Measurements from ENCODE around the gene C9orf78.
"Not testable (repeated sequence)": the region's sequence is repeated elsewhere in the genome, so short reads cannot be mapped to it uniquely, and the experiment has no call there.

Gene C9orf78

DNA sequence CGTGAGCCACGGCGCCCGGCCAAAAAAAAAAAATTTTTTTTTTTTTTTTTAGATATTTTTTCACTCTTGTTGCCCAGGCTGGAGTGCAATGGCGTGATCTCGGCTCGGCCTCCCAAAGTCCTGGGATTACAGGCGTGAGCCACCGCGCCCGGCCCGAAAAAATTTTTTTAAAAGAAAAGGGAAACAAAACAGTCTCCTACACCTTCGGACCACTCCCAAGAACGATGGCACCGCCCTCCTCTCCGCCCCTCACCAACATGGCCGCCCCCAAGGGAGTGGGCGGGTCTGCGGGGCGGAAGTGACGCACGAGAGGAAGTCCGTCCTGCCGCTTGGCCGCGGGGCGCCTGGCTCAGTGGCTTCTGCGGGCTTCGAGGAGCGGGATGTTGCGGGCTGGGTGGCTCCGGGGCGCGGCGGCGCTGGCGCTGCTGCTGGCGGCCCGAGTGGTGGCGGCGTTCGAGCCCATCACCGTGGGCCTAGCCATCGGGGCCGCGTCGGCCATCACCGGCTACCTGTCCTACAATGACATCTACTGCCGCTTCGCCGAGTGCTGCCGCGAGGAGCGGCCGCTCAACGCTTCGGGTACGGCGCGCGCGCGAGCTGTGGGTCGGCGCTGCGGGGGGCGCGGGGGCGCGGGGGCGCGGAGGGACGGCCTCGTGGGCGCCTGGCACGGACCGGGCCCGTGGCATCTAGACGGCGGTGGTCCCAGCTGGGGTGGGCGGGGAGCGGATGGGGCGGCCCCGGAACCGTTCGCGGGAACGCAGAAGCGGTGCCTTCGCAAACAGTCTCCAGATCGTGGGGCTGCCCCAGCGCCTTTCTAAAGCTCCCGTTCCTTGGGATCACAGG, 32.0 kb downstream of the C9orf78 start, which contains the start of gene TOR1B:
Gene TOR1B, plus strand, starts transcription at position 352 of the 843 bp plus-strand sequence. Its CDS starts 29 bp downstream, at position 381.
- Histone ChIP-seq H3K9me3 (ENCODE audit: control insufficient read depth, insufficient read depth, low read depth, low read length) (no peaks in the 10 kb centered on the region), H3K36me3 (ENCODE audit: control insufficient read depth, insufficient read depth, low read length) (peaks cover 15% of the 10 kb centered on the region), H3K4me1 (ENCODE audit: control insufficient read depth, insufficient read depth, low read length) (peaks cover 5% of the 10 kb centered on the region; the same call in 1 of the 2 replicates), H3K4me3 (ENCODE audit: low read depth, low read length) (peak within 1 kb of the TSS; percentile 94), H3K27me3 (ENCODE audit: control insufficient read depth, insufficient read depth, low read length) (no peaks in the 10 kb centered on the region), H3K9ac (ENCODE audit: low read length) (peak within 1 kb of the TSS; percentile 68), H3K27ac (ENCODE audit: low read depth, low read length) (no peak within 1 kb of the TSS)

DNA sequence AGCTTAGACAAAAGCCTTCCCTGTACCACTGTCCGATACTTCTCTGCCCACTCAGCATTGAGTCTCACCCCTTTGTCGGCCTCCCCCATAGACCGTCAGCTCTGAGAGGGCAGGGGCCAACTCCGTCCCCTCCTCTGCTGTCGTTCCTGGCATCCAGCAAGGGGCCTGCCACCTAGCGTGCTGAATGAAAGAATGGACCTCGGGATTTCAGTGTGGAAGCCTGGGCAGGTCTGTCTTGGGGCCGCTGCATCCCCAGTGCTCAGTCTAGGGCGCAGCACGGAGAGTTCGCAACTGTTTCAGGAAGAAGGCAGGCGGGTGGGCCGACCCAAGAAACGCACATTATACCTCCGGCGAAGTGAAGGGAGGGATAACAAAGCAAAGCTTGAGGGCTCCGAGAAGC, 33.6 kb downstream of the C9orf78 start:
- no peak overlapping the region for H3K9ac ChIP-seq (ENCODE audit: low read length)
- H3K36me3 ChIP-seq (ENCODE audit: control insufficient read depth, insufficient read depth, low read length): peaks cover 5% of the 10 kb centered on the region
- H3K27me3 ChIP-seq (ENCODE audit: control insufficient read depth, insufficient read depth, low read length): no peaks in the 10 kb centered on the region
- no peak overlapping the region for H3K4me3 ChIP-seq (ENCODE audit: low read depth, low read length)
- no peak overlapping the region for H3K27ac ChIP-seq (ENCODE audit: low read depth, low read length)
- H3K9me3 ChIP-seq (ENCODE audit: control insufficient read depth, insufficient read depth, low read depth, low read length): no peaks in the 10 kb centered on the region
- peaks cover 5% of the 10 kb centered on the region; the same call in 1 of the 2 replicates for H3K4me1 ChIP-seq (ENCODE audit: control insufficient read depth, insufficient read depth, low read length)

DNA sequence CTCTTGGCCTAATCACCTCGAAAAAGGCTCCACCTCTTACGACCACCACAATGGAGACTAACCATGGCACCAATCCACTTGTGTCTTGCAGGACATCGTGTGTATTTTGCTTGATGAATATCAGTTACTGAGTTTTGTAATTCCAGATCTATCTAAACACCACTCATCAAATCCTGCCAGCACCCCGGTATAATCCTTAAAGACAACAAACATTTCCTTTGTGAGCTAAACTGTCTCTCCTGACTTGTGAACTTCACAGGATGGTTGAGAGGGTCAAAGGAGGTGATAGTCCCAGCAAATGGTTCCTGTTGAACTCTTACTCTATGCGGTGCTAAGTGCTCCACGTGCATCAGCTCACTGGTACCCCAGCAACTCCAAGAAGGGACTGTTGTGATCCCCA, 36.1 kb downstream of the C9orf78 start:
- Histone ChIP-seq H3K27ac (ENCODE audit: low read depth, low read length) (no peak overlapping the region), H3K9me3 (ENCODE audit: control insufficient read depth, insufficient read depth, low read depth, low read length) (no peaks in the 10 kb centered on the region), H3K9ac (ENCODE audit: low read length) (no peak overlapping the region), H3K4me1 (ENCODE audit: control insufficient read depth, insufficient read depth, low read length) (peaks cover 2% of the 10 kb centered on the region; the same call in 1 of the 2 replicates), H3K27me3 (ENCODE audit: control insufficient read depth, insufficient read depth, low read length) (peaks cover 7% of the 10 kb centered on the region; the same call in 1 of the 2 replicates), H3K4me3 (ENCODE audit: low read depth, low read length) (no peak overlapping the region), H3K36me3 (ENCODE audit: control insufficient read depth, insufficient read depth, low read length) (no peaks in the 10 kb centered on the region)

GRCh38 chr9:129796029-129796428, 39.0 kb downstream of the C9orf78 start:
- not testable (repeated sequence) for H3K27me3 ChIP-seq (ENCODE audit: control insufficient read depth, insufficient read depth, low read length); H3K4me3 ChIP-seq (ENCODE audit: low read depth, low read length); H3K9me3 ChIP-seq (ENCODE audit: control insufficient read depth, insufficient read depth, low read depth, low read length); H3K4me1 ChIP-seq (ENCODE audit: control insufficient read depth, insufficient read depth, low read length); H3K9ac ChIP-seq (ENCODE audit: low read length); H3K36me3 ChIP-seq (ENCODE audit: control insufficient read depth, insufficient read depth, low read length); H3K27ac ChIP-seq (ENCODE audit: low read depth, low read length)

GRCh38 chr9:129794549-129794948, 40.5 kb downstream of the C9orf78 start:
- H3K4me3 ChIP-seq (ENCODE audit: low read depth, low read length): no peak overlapping the region
- peaks cover 7% of the 10 kb centered on the region; the same call in 1 of the 2 replicates for H3K27me3 ChIP-seq (ENCODE audit: control insufficient read depth, insufficient read depth, low read length)
- H3K36me3 ChIP-seq (ENCODE audit: control insufficient read depth, insufficient read depth, low read length): no peaks in the 10 kb centered on the region
- H3K9me3 ChIP-seq (ENCODE audit: control insufficient read depth, insufficient read depth, low read depth, low read length): no peaks in the 10 kb centered on the region
- H3K4me1 ChIP-seq (ENCODE audit: control insufficient read depth, insufficient read depth, low read length): no peaks in the 10 kb centered on the region
- H3K27ac ChIP-seq (ENCODE audit: low read depth, low read length): no peak overlapping the region
- no peak overlapping the region for H3K9ac ChIP-seq (ENCODE audit: low read length)

DNA sequence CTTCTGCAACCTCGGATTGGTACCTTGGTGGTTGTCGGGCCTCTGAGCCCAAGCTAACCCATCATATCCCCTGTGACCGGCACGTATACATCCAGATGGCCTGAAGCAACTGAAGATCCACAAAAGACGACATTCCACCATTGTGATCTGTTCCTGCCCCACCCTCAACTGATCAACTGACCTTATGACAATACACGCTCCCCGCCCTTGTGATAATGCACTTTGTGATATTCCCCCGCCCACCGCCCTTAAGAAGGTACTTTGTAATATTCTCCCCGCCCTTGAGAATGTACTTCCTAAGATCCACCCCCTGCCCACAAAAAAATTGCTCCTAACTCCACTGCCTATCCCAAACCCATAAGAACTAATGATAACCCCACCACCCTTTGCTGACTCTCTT, 48.6 kb downstream of the C9orf78 start:
- H3K36me3 ChIP-seq (ENCODE audit: control insufficient read depth, insufficient read depth, low read length): no peaks in the 10 kb centered on the region
- no peaks in the 10 kb centered on the region; the same call in 1 of the 2 replicates for H3K27me3 ChIP-seq (ENCODE audit: control insufficient read depth, insufficient read depth, low read length)

DNA sequence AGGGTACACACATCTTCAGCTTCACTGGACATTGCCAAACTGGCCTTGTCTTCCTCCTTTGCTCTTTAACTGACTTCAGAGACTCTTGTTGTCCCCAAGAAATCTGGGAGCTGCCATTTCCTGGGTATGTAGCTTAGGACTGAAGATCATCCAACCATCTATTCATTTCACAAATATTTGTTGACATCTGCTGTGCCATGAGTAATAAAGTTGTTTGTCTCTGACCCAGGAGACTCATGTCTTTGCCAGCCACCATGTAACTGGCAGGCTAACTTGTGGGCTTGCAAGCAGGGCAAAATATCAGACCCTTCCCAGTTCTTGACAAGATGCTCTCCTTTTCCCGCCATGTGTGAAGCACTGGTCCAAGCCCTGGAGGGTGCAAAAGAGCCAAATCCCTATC, 49.2 kb downstream of the C9orf78 start:
- H3K9me3 ChIP-seq (ENCODE audit: control insufficient read depth, insufficient read depth, low read depth, low read length): no peaks in the 10 kb centered on the region
- H3K27ac ChIP-seq (ENCODE audit: low read depth, low read length): no peak overlapping the region
- no peaks in the 10 kb centered on the region for H3K36me3 ChIP-seq (ENCODE audit: control insufficient read depth, insufficient read depth, low read length)
- no peaks in the 10 kb centered on the region for H3K4me1 ChIP-seq (ENCODE audit: control insufficient read depth, insufficient read depth, low read length)
- no peaks in the 10 kb centered on the region; the same call in 1 of the 2 replicates for H3K27me3 ChIP-seq (ENCODE audit: control insufficient read depth, insufficient read depth, low read length)
- H3K4me3 ChIP-seq (ENCODE audit: low read depth, low read length): no peak overlapping the region
- H3K9ac ChIP-seq (ENCODE audit: low read length): no peak overlapping the region

More for the DNA sequence above, 48.6 kb downstream of the C9orf78 start:
- Histone ChIP-seq H3K27ac (ENCODE audit: low read depth, low read length) (no peak overlapping the region), H3K9ac (ENCODE audit: low read length) (no peak overlapping the region), H3K9me3 (ENCODE audit: control insufficient read depth, insufficient read depth, low read depth, low read length) (no peaks in the 10 kb centered on the region), H3K4me1 (ENCODE audit: control insufficient read depth, insufficient read depth, low read length) (no peaks in the 10 kb centered on the region), H3K4me3 (ENCODE audit: low read depth, low read length) (no peak overlapping the region)

DNA sequence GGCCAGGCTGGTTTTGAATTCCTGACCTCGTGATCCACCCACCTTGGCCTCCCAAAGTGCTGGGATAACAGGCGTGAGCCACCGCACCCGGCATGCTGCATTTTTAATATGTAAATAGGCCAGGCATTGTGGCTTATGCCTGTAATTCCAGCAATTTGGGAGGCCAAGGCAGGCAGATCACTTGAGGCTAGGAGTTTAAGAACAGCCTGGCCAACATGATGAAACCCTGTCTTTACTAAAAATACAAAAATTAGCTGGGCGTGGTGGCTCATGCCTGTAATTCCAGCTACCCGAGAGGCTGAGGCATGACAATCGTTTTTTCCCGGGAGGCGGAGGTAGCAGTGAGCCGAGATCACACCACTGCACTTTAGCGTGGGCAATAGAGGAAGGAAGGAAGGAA, 50.1 kb downstream of the C9orf78 start:
- not testable (repeated sequence) for H3K4me1 ChIP-seq (ENCODE audit: control insufficient read depth, insufficient read depth, low read length); H3K9me3 ChIP-seq (ENCODE audit: control insufficient read depth, insufficient read depth, low read depth, low read length); H3K9ac ChIP-seq (ENCODE audit: low read length); H3K36me3 ChIP-seq (ENCODE audit: control insufficient read depth, insufficient read depth, low read length); H3K4me3 ChIP-seq (ENCODE audit: low read depth, low read length); H3K27me3 ChIP-seq (ENCODE audit: control insufficient read depth, insufficient read depth, low read length); H3K27ac ChIP-seq (ENCODE audit: low read depth, low read length)

GRCh38 chr9:129783516-129784361, 51.3 kb downstream of the C9orf78 start:
- H3K4me1 ChIP-seq (ENCODE audit: control insufficient read depth, insufficient read depth, low read length): no peaks in the 10 kb centered on the region
- H3K9ac ChIP-seq (ENCODE audit: low read length): no peak overlapping the region
- no peaks in the 10 kb centered on the region; the same call in 1 of the 2 replicates for H3K27me3 ChIP-seq (ENCODE audit: control insufficient read depth, insufficient read depth, low read length)
- H3K27ac ChIP-seq (ENCODE audit: low read depth, low read length): no peak overlapping the region
- H3K36me3 ChIP-seq (ENCODE audit: control insufficient read depth, insufficient read depth, low read length): no peaks in the 10 kb centered on the region
- H3K4me3 ChIP-seq (ENCODE audit: low read depth, low read length): no peak overlapping the region
- no peaks in the 10 kb centered on the region for H3K9me3 ChIP-seq (ENCODE audit: control insufficient read depth, insufficient read depth, low read depth, low read length)

DNA sequence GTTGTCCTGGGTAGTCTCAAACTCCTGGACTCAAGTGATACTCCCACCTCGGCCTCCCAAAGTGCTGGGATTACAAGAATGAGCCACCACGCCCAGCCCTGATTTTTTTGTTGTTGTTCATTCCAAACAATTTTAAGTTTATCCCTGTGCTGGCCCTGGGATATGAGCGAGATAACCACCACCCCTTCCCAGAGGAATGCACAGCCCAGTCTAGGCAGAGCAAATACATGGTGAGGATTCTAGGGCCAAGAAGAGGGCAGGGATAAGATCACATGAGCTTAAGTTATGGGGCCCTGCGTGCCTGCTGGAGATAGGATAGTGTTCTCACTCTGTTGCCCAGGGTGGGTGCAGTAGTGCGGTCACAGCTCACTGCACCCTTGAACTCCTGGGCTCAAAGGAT, 53.1 kb downstream of the C9orf78 start:
- Histone ChIP-seq H3K4me1 (ENCODE audit: control insufficient read depth, insufficient read depth, low read length) (peaks cover 7% of the 10 kb centered on the region; the same call in 1 of the 2 replicates), H3K9ac (ENCODE audit: low read length) (no peak overlapping the region), H3K27ac (ENCODE audit: low read depth, low read length) (no peak overlapping the region), H3K4me3 (ENCODE audit: low read depth, low read length) (no peak overlapping the region), H3K9me3 (ENCODE audit: control insufficient read depth, insufficient read depth, low read depth, low read length) (no peaks in the 10 kb centered on the region), H3K36me3 (ENCODE audit: control insufficient read depth, insufficient read depth, low read length) (no peaks in the 10 kb centered on the region), H3K27me3 (ENCODE audit: control insufficient read depth, insufficient read depth, low read length) (no peaks in the 10 kb centered on the region; the same call in 1 of the 2 replicates)

GRCh38 chr9:129781131-129781530, 53.9 kb downstream of the C9orf78 start:
- H3K4me3 ChIP-seq (ENCODE audit: low read depth, low read length): no peak overlapping the region
- H3K4me1 ChIP-seq (ENCODE audit: control insufficient read depth, insufficient read depth, low read length): peaks cover 14% of the 10 kb centered on the region; the same call in 1 of the 2 replicates
- H3K27me3 ChIP-seq (ENCODE audit: control insufficient read depth, insufficient read depth, low read length): no peaks in the 10 kb centered on the region
- no peaks in the 10 kb centered on the region for H3K36me3 ChIP-seq (ENCODE audit: control insufficient read depth, insufficient read depth, low read length)
- H3K9ac ChIP-seq (ENCODE audit: low read length): no peak overlapping the region
- H3K9me3 ChIP-seq (ENCODE audit: control insufficient read depth, insufficient read depth, low read depth, low read length): no peaks in the 10 kb centered on the region
- H3K27ac ChIP-seq (ENCODE audit: low read depth, low read length): no peak overlapping the region
